Type B pancreatic cell (in vitro differentiated cells): ENCODE data around the gene CERKL. TPM values are rescaled to one million over a fixed set of nuclear protein-coding genes. Genes with fewer than 3 reads are reported as not detected.
A peak's percentile ranks its signal among the peaks of the same experiment; 100 is the strongest.

Experiments used
- DNase-seq: peaks from one replicate; pipeline ENCODE4 v3.0.0; 2021; ENCODE audit warnings: mixed read lengths; ENCODE audit not compliant: unreplicated experiment; ENCODE audit errors: extremely low spot score
- H3K27ac Mint-ChIP-seq: 2 replicates; pipeline ENCODE4 v1.8.0; 2021; ENCODE audit warnings: mild to moderate bottlenecking, mixed read lengths
- H3K27me3 Mint-ChIP-seq: 2 replicates; pipeline ENCODE4 v1.8.0; 2021; ENCODE audit warnings: mixed read lengths
- H3K36me3 Mint-ChIP-seq: 2 replicates; pipeline ENCODE4 v1.8.0; 2021; ENCODE audit warnings: mixed read lengths
- H3K4me1 Mint-ChIP-seq: one replicate; pipeline ENCODE4 v1.8.0; 2021; ENCODE audit warnings: mixed read lengths; ENCODE audit not compliant: unreplicated experiment
- H3K4me3 Mint-ChIP-seq: 2 replicates; pipeline ENCODE4 v1.8.0; 2021; ENCODE audit warnings: mild to moderate bottlenecking, mixed read lengths
- H3K9me3 Mint-ChIP-seq: 2 replicates; pipeline ENCODE4 v1.8.0; 2021; ENCODE audit warnings: mixed read lengths
- CTCF ChIP-seq: fragments of 200-600 bp; sonication (generic); conservative IDR thresholded peaks from 2 replicates; pipeline ENCODE4 v1.5.0; 2021; ENCODE audit warnings: antibody characterized with exemption, mild to moderate bottlenecking
- total RNA-seq: library from RNA; stranded (reverse); gene quantifications from 2 replicates; pipeline ENCODE4 v1.2.1, GENCODE V29; 2021; ENCODE audit warnings: low replicate concordance

CERKL gene
- total RNA-seq, 1 donor from 2014 or later, result 2.9 TPM

DNA sequence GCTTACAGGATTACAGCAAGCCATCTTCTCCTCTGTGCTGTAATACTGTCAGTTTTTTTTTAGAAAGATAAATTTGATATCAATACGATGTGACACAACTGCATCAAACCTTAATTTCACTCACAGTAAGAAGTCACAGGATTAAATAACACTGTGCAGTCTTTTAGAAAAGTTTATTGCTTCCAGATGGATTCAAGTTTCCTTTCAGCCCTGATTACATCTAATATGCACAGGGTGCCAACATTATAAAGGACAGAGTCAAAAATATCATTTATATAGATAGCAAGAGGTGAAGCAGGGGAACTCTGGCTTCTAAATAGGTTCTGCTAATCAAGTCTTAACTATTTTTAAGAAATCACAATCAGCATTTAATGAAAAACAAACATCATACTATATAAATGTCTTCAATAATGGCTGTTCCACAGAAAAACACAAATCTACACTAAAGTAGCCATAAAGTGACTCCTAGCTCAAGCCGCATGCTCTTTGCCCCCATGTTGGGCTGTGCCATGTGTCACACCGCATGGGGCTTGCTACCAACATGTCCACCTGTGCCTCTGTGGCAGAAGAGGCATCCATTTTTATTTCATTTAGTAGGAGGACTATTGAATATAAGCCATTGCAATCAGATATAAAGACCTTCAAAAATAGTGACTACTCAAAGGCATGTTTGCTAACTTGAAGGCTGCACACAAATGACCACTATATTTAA, 35.0 kb downstream of the CERKL start:
- peaks cover 7% of the 10 kb centered on the region for H3K27me3 Mint-ChIP-seq
- H3K4me1 Mint-ChIP-seq, result no peaks in the 10 kb centered on the region
- H3K36me3 Mint-ChIP-seq, result no peaks in the 10 kb centered on the region
- H3K27ac Mint-ChIP-seq, result no peak overlapping the region
- no peak for DNase-seq
- H3K4me3 Mint-ChIP-seq, result no peak overlapping the region
- H3K9me3 Mint-ChIP-seq, result no peaks in the 10 kb centered on the region
- no peak for TF ChIP-seq CTCF

DNA sequence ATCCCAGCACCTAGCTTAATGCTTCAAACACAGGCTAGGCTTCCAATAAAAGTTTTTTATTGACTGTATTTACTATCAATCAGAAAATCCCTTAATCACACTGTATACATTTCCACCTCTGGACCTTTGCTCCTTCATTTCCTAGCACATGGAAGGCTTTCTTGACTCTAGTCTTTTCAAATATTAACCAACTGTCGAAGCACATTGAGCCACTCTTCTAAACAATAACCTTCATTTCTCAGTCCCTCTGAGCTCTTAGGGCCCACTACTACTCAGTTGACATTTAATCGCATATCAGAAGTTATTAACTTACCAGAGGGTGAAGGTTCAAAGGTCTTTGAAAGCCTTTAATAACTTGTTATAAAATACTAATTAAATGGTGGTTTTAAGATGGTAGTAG, 37.4 kb downstream of the CERKL start:
- Mint-ChIP-seq H3K36me3 (no peaks in the 10 kb centered on the region), H3K27me3 (peaks cover under 1% of the 10 kb centered on the region), H3K4me3 (no peak overlapping the region), H3K4me1 (peaks cover 8% of the 10 kb centered on the region), H3K9me3 (no peaks in the 10 kb centered on the region), H3K27ac (peak overlapping the region; percentile 4)
- no peak for DNase-seq
- no peak for TF ChIP-seq CTCF

DNA sequence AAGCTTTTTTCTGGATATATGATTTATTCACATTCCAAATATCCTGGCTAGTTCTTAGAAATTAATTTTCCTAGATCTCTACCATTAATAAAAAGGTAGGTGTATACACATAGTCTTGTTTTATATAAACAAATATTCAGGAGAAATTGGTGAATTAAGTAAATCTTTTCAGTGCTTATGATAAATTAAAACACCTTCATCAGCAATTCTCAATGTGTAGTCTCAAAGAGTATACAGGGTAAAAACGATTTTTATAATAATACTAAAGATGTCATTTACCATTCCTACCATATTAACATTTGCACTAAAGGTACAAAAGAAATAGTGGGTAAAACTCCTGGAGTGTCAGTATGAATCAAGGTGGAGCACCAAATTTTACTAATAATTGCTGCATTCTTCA, 40.2 kb downstream of the CERKL start:
- Mint-ChIP-seq H3K27ac (no peak overlapping the region), H3K27me3 (no peaks in the 10 kb centered on the region), H3K4me1 (peaks cover 12% of the 10 kb centered on the region), H3K36me3 (no peaks in the 10 kb centered on the region), H3K9me3 (no peaks in the 10 kb centered on the region), H3K4me3 (no peak overlapping the region)
- TF ChIP-seq CTCF, result no peak
- no peak for DNase-seq

GRCh38 chr2:181614874-181615638, 41.8 kb downstream of the CERKL start:
- peak overlapping the region; percentile 18 for H3K4me3 Mint-ChIP-seq
- H3K36me3 Mint-ChIP-seq, result no peaks in the 10 kb centered on the region
- H3K9me3 Mint-ChIP-seq, result no peaks in the 10 kb centered on the region
- H3K27me3 Mint-ChIP-seq, result no peaks in the 10 kb centered on the region
- H3K4me1 Mint-ChIP-seq, result peaks cover 12% of the 10 kb centered on the region
- no peak for DNase-seq
- peak overlapping the region; percentile 55 for H3K27ac Mint-ChIP-seq
- TF ChIP-seq CTCF, result no peak

DNA sequence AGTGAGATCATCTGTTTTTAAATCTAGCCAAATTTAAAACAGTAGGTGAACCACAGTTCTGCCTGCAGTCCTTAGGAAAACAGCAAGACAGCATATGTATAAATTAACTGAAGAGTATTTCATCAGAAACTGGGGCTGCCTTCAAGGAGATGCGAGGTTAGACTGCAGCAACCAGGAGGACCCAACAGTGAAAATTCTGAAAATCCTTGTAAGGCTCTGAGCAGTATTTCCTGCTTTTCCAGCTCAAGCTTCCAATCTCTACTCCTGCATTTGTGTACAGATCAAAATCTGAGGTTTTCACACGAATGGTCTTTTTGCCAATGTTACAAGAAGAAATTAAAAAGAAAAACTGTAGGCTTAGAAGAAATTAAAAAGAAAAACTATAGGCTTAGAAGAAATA, 43.7 kb downstream of the CERKL start:
- no peak for DNase-seq
- H3K27ac Mint-ChIP-seq, result no peak overlapping the region
- no peak for TF ChIP-seq CTCF
- no peaks in the 10 kb centered on the region for H3K27me3 Mint-ChIP-seq
- H3K36me3 Mint-ChIP-seq, result no peaks in the 10 kb centered on the region
- H3K4me1 Mint-ChIP-seq, result peaks cover 12% of the 10 kb centered on the region
- H3K4me3 Mint-ChIP-seq, result no peak overlapping the region
- no peaks in the 10 kb centered on the region for H3K9me3 Mint-ChIP-seq
